Measurements from ENCODE around the gene MAPK14. TPM values are rescaled to one million over a fixed set of nuclear protein-coding genes. Genes with fewer than 3 reads are reported as not detected.

MAPK14 gene
- total RNA-seq, 2 donors from 2014 or later: 62.2 to 76.1 TPM

DNA sequence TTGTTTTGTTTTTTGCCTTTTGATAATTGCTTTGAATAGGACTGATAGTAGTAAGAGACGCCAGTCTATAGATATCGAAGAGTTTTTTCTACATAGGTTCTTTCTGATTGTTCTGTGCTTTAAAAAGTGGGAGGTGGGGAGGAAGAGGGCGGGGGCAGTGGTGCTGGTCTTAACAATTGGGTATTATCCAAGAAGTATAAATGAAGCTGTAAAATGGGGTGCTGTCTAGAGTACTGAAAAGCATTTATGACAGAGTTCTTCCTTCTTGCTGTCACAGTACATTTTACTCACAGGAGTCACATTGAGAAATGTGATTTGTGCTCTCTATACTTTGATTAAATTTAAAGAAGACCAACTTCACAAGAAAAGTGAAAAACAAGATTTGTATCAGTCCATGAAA, 41.0 kb downstream of the MAPK14 start:
- H3K9me3 ChIP-seq: no peaks in the 10 kb centered on the region
- H3K27ac ChIP-seq: no peak overlapping the region
- no peaks in the 10 kb centered on the region for H3K36me3 ChIP-seq
- no peaks in the 10 kb centered on the region for H3K27me3 ChIP-seq
- no peaks in the 10 kb centered on the region for H3K4me1 ChIP-seq
- no peak overlapping the region for H3K4me3 ChIP-seq
- intact Hi-C loops (cut with DNase I): no loop called here
- H3K9ac ChIP-seq (ENCODE audit: low read depth in 2 of 2, low read length in 2 of 2): no peak overlapping the region
- TF ChIP-seq, protein P1, sequence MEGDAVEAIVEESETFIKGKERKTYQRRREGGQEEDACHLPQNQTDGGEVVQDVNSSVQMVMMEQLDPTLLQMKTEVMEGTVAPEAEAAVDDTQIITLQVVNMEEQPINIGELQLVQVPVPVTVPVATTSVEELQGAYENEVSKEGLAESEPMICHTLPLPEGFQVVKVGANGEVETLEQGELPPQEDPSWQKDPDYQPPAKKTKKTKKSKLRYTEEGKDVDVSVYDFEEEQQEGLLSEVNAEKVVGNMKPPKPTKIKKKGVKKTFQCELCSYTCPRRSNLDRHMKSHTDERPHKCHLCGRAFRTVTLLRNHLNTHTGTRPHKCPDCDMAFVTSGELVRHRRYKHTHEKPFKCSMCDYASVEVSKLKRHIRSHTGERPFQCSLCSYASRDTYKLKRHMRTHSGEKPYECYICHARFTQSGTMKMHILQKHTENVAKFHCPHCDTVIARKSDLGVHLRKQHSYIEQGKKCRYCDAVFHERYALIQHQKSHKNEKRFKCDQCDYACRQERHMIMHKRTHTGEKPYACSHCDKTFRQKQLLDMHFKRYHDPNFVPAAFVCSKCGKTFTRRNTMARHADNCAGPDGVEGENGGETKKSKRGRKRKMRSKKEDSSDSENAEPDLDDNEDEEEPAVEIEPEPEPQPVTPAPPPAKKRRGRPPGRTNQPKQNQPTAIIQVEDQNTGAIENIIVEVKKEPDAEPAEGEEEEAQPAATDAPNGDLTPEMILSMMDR (IDR thresholded peaks at IDR 0.05): no peak
- DNase-seq: no peak

DNA sequence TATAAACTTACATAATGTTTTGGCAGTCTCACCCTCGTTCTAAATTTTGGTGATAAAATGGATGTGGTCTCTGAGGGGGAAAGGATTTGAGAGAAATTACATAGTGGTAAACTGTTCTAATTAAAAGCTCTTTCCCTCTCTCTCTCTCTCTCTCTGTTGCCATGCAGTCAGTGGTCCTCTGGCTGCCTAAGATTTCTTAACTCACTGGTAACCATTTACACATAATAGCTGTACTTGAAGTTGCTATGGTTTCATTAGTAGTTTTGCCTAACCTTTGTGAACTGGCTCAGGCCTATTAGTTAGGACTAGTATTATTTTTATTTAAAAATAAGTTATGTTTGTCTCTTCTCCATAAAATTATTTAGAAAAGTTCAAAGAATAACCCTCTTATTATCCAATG, 42.0 kb downstream of the MAPK14 start:
- TF ChIP-seq, protein P1 (IDR thresholded peaks at IDR 0.05): no peak
- Histone ChIP-seq H3K4me1 (no peaks in the 10 kb centered on the region), H3K36me3 (no peaks in the 10 kb centered on the region), H3K9ac (ENCODE audit: low read depth in 2 of 2, low read length in 2 of 2) (no peak overlapping the region), H3K4me3 (no peak overlapping the region), H3K27me3 (no peaks in the 10 kb centered on the region), H3K27ac (no peak overlapping the region), H3K9me3 (no peaks in the 10 kb centered on the region)
- intact Hi-C loops (cut with DNase I): no loop called here
- DNase-seq: no peak

DNA sequence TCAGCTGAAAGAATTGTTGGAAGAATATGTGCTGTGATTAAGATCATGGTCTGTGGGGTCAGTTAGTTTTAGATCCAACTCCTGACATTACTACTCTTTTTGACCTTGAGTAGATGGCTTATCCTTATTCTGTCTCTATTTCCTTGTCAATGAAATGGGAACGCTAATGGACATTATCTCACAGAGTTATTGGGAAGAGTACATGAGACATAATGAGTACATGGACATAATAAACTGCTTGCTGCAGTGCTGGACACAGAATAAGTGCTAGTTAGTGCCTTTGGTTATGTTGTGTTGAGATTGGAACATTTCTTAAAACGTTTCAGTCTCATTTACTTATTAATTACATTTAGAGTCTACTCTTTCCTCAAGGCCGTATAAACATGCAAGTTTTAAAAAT, 42.6 kb downstream of the MAPK14 start:
- intact Hi-C loops (cut with DNase I): no loop called here
- Histone ChIP-seq H3K27me3 (no peaks in the 10 kb centered on the region), H3K4me1 (no peaks in the 10 kb centered on the region), H3K9me3 (no peaks in the 10 kb centered on the region), H3K4me3 (no peak overlapping the region), H3K27ac (no peak overlapping the region), H3K36me3 (no peaks in the 10 kb centered on the region), H3K9ac (ENCODE audit: low read depth in 2 of 2, low read length in 2 of 2) (no peak overlapping the region)
- TF ChIP-seq, protein P1 (IDR thresholded peaks at IDR 0.05): no peak
- no peak for DNase-seq

DNA sequence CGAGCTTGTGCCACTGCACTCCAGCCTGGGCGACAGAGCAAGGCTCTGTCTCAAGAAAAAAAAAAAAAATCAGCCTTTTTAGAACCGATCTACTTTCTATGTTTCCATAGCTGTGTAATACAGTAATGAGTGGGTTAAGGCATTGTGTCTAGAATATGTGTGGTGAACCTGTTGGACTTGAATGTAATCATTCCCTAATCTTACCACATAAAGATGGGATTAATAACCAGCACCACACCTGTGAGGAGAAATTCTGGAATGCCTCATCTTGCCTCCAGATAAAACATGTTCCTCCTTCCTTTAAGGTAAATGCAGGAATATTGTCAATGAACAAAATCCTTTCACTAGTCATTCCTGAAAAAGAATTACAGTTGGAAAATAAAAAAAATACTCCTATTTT, 43.7 kb downstream of the MAPK14 start:
- Histone ChIP-seq H3K27ac (no peak overlapping the region), H3K4me1 (no peaks in the 10 kb centered on the region), H3K4me3 (no peak overlapping the region), H3K9ac (ENCODE audit: low read depth in 2 of 2, low read length in 2 of 2) (no peak overlapping the region), H3K36me3 (no peaks in the 10 kb centered on the region), H3K9me3 (no peaks in the 10 kb centered on the region), H3K27me3 (no peaks in the 10 kb centered on the region)
- DNase-seq: no peak
- intact Hi-C loops (cut with DNase I): no loop called here
- TF ChIP-seq, protein P1 (IDR thresholded peaks at IDR 0.05): no peak

DNA sequence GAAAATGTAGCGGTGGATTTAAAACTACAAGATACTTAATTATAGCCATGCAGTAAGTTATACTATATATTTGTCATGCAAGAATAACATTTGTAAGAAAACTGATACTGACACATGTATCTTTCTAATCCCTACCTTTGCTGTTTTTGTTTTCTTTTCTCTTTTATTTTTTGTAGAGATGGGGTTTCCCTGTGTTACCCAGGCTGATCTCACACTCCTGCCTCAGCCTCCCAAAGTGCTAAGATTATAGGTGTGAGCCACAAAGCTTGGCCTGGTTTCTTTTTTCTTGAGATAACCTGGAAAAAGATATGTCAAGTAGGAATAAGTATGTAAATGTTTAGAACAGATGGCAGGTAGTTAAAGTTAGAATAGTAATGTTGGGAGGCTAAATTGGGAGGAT, 44.1 kb downstream of the MAPK14 start:
- TF ChIP-seq, protein P1 (IDR thresholded peaks at IDR 0.05): no peak
- Histone ChIP-seq H3K27ac (no peak overlapping the region), H3K36me3 (no peaks in the 10 kb centered on the region), H3K9me3 (no peaks in the 10 kb centered on the region), H3K4me1 (no peaks in the 10 kb centered on the region), H3K27me3 (no peaks in the 10 kb centered on the region), H3K9ac (ENCODE audit: low read depth in 2 of 2, low read length in 2 of 2) (no peak overlapping the region), H3K4me3 (no peak overlapping the region)
- DNase-seq: no peak
- intact Hi-C loops (cut with DNase I): no loop called here

DNA sequence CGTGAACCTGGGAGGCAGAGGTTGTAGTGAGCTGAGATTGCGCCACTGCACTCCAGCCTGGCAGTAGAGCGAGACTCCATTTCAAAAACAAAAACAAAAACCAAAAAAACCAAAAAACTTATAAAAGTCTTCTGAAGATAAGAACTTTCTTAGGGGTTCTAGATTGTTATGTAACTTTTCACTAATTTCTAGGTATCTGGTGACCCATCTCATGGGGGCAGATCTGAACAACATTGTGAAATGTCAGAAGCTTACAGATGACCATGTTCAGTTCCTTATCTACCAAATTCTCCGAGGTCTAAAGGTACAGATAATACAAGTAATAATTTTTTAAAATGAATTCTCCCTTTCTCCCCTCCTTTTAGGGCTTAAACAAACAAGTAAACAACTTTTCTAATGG, 45.1 kb downstream of the MAPK14 start:
- no peaks in the 10 kb centered on the region for H3K4me1 ChIP-seq
- no peak overlapping the region for H3K4me3 ChIP-seq
- H3K9me3 ChIP-seq: no peaks in the 10 kb centered on the region
- TF ChIP-seq, protein P1 (IDR thresholded peaks at IDR 0.05): no peak
- H3K36me3 ChIP-seq: no peaks in the 10 kb centered on the region
- no peak overlapping the region for H3K27ac ChIP-seq
- intact Hi-C loops (cut with DNase I): no loop called here
- H3K9ac ChIP-seq (ENCODE audit: low read depth in 2 of 2, low read length in 2 of 2): no peak overlapping the region
- H3K27me3 ChIP-seq: no peaks in the 10 kb centered on the region
- no peak for DNase-seq

All from colonic mucosa (tissue), 4 donors.